Stimulated activated CD4-positive, alpha-beta T cell treated with anti-CD3 and anti-CD28 coated beads, Interleukin-12 subunit alpha, Interleukin-12 subunit beta, amount 100 ng/mL, for 4 hours (primary cell): ENCODE data around the gene NLRP4.
A peak's percentile ranks its signal among the peaks of the same experiment; 100 is the strongest.

Experiments used
- DNase-seq: peaks from one replicate; pipeline ENCODE4 v3.0.0-alpha.2; 2020

Gene NLRP4, protein sequence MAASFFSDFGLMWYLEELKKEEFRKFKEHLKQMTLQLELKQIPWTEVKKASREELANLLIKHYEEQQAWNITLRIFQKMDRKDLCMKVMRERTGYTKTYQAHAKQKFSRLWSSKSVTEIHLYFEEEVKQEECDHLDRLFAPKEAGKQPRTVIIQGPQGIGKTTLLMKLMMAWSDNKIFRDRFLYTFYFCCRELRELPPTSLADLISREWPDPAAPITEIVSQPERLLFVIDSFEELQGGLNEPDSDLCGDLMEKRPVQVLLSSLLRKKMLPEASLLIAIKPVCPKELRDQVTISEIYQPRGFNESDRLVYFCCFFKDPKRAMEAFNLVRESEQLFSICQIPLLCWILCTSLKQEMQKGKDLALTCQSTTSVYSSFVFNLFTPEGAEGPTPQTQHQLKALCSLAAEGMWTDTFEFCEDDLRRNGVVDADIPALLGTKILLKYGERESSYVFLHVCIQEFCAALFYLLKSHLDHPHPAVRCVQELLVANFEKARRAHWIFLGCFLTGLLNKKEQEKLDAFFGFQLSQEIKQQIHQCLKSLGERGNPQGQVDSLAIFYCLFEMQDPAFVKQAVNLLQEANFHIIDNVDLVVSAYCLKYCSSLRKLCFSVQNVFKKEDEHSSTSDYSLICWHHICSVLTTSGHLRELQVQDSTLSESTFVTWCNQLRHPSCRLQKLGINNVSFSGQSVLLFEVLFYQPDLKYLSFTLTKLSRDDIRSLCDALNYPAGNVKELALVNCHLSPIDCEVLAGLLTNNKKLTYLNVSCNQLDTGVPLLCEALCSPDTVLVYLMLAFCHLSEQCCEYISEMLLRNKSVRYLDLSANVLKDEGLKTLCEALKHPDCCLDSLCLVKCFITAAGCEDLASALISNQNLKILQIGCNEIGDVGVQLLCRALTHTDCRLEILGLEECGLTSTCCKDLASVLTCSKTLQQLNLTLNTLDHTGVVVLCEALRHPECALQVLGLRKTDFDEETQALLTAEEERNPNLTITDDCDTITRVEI

DNA sequence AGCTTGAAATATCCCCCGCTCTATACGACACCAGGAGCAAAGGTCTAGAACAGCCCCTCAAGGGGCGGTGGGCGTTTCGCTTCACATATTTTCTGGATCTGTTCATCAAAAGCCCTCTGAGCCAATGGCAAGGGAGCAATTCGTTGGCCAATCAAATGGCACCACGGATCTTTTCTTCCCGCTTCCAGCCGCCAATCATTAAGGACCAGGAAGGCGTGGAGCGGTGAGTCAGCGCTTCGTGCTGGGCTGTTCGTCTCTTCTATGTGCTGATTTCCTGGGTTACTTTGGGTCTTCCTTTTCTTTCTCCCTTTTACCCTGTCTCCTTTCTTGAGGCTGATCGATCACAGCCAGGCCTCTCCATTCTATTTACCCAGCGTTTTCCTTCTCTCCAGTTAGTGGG, at the start of gene NLRP4:
Gene NLRP4 (plus strand): TSS at position 201 of the 400 bp plus-strand sequence. CDS start 15,541 bp downstream, outside the sequence.
- DNase-seq, result no peak

DNA sequence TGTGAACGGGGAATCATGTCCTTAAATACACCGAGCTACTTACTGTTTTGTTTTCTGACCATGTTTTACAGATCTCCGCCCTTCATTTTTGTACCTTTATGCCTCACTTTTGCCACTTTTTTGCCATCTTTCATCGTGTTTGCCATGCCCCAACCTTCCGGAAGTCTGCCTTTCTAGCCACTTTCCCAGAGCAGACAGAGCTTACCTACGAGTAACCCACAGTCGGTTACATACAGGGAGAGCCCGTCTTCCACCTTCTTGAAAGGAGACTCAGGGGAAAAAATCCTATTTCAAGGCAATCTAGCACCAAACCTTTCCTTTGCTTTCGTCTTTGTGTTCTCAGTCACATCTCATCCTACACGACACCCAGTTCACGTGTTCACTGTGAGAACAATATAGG, 41.3 kb upstream of the NLRP4 start:
- no peak for DNase-seq

DNA sequence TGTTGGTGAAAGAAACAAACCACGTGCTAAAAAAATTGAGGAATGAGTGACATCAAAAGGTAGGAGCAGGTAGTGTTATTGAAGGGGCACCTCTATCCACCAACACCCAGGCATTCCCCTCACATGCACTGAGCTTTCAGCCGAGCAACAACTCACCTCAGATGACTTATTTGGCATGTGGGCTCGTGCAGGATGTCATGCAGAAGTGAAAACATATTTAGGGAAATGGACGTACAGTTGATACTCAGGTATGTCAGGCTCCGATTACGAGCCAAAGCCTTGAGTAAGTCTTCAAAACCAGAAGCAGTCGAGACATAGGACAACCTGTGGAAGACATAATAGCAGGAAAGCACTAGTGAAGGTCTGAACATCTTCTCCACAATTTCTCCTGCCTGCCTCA, 34.9 kb upstream of the NLRP4 start:
- no peak for DNase-seq

DNA sequence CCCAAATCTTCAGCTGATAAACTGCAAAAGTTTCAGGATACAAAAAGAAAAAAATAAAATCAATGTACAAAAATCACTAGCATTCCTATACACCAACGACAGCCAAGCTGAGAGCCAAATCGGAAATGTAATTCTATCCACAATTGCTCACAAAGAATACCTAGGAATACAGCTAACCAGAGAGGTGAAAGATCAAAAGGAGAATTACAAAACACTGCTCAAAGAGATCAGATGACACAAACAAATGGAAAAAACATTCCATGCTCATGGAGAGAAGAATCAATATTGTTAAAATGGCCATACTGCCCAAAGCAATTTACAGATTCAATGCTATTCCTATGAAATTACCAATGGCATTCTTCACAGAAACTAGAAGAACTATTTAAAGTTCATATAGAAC, 34.1 kb upstream of the NLRP4 start:
- DNase-seq, result no peak

DNA sequence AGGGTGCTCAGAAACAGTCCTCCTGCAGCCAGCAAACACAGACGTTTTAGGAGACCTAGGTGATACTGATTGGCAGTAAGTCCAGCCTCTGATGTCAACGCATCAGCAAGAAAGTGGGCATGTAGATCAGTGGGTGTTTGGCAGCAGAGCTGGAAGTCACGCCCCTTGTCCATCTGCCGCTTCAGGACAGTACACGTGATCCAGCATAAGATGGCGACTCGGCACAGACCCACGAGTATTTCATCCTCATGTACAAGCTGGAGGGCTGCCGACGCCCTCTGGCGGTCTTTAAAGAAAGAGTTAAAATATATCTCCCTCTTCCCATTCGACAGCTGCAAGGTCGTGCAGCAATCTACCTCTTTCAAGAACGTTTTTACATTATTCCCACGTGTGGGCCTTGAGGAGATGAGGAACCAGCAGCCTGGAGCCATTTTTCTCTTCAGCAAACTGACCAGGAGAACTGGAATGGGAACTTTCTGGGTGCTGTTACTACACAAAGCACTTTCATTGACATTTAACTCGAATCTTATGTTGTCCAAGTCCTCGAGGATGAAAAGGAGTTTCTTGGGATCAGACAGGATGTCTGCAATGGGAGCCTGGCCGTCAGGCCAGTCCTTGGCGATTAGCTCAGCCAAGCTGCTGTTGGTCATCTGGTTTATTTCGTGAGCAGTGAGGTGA, 26.8 kb upstream of the NLRP4 start:
- peak; percentile 11 for DNase-seq

DNA sequence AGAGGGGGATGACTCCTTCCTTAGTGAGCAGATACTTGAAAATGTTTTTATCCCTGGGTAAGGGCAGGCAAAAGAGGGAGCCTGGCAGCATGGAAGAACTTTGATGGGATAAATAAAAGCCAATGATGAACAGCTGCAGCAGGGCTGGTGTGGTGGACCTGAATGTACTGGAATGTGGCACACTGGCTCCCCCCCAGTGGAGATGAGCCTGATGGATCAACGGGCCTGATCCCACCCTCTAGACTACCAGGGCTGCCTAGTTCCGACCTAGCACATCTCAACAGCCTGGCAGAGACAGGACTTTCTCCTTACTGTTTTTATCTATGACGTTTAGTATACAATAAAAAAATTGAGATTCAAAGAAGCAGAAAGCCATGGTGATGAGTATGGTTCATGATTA, 25.0 kb upstream of the NLRP4 start:
- no peak for DNase-seq

DNA sequence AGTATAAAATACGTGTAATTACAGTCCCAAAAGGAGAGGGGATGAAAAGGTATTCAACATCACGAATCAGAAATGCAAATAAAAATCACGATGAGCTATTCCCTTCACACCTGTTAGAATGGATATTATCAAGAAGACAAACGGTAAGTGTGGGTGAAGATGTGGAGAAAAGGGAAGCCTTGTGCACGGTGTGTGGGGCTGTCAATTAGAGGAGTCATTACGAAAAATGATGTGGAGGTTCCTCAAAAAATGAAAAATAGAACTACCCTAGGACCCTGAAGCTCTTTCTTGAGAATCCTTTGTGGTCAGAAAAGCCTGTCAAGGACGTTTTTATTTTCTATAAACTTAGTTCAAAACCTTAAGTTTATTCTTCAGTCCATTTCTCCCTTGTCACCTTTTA, 23.9 kb upstream of the NLRP4 start:
- DNase-seq, result no peak

DNA sequence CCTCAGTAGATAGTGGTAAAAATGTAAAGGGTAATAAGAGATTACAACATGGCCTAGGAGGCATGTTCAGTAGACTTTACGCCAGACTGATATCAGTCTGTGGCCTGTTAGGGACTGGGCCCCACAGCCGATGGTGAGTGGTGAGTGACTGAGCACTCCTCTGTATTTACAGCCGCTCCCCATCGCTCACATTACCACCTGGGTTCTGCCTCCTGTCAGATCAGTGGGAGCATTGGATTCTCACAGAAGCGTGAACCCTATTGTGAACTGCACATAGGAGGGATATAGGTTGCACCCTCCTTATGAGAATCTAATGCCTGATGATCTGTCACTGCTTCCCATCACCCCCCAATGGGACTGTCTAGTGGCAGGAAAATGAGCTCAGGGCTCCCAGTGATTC, 22.4 kb upstream of the NLRP4 start:
- no peak for DNase-seq

DNA sequence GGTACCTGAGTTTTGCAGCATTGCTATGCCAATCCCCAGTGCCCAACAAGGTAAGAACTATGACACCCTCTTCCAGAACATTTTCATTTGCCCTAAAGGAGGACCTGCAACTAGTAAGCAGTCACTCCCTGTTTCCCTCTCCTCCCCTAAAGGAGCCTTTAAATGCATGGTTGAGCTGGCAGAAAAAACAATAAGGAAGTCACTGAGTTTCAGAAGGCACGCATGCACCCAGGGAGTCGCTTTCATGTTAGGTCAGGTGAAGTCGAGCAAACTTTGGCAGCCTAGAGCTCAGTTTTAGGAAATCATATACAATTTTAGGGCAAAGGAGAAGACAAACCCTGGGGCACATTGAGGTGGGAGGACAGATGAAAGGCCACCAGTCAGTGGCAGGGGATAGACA, 16.3 kb upstream of the NLRP4 start:
- no peak for DNase-seq

DNA sequence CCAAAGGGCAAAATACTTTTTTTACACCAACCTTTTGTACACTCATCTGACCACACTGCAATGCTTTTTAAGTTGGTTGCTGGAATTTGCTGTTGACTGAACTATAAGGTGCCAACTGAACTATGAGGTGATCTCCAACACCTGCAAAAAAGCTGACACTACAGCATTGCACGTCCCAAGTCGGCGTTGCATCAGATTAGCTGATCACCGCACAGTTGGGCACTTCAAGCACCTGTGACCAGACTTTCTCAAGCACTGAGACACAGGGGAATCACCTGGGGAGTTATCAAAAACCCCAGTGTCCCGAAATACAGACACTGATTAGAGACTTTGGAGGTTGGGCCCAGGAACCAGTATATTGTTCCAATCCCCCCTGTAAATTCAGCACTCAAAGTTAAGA, 5.7 kb upstream of the NLRP4 start:
- no peak for DNase-seq

DNA sequence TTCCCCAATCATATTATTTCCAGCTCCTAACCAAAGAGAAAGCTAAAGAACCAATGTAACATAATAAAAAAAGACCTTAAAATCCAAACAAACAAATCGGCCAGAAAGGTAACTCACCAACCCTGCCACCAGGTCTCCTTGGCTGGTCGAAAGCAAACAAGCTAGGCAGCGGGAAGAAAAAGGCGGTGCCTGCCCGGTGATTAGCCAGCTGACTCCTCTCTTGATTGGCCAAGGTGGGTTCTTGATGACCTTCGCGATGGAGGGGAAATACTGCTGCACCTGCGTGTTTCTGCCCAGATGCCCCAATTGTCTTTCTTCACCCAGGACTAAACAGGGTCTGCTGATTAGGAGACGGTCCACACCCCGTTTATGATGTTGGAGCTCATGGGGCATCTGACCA, 4.5 kb upstream of the NLRP4 start, which contains the start of gene NLRP11:
Gene NLRP11 (minus strand): TSS at position 154 of the 400 bp plus-strand sequence. CDS start 13,825 bp downstream, outside the sequence.
- no peak for DNase-seq

DNA sequence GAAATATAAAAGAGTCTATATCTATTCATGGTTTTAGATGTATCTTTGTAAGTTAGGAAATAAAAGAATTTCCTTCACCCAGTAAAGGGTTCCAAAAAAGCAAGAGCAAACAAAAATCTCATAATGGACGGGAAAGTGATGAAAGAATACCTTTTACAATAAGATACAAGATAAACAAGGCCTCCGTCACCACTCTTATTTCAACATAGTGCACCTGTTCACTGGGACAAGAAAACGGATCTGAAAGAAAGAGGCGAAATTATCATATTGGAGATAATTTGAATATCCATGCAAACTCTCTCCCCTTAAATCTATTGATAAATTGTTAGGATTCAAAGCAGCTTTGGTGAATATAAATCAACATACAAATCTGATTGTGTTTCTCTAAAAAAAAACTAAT, 3.7 kb upstream of the NLRP4 start:
- no peak for DNase-seq

DNA sequence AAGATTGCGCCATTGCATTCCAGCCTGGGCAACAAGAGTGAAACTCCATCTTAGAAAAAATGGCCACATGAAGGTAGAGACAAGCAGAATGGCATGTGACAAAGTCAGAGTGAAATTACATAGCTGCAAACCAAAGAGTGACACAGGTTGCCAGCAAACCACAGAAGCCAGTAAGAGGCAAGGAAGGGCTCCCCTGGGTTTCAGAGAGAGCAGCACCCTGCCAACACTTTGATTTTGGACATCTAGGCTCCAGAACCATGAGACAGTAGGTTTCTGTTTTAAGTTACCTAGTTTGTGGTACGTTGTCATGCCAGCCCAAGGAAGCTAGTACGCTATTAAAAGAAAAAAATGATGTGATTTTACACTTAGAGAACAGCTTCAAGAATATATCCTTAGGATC, 1.9 kb downstream of the NLRP4 start:
- no peak for DNase-seq

DNA sequence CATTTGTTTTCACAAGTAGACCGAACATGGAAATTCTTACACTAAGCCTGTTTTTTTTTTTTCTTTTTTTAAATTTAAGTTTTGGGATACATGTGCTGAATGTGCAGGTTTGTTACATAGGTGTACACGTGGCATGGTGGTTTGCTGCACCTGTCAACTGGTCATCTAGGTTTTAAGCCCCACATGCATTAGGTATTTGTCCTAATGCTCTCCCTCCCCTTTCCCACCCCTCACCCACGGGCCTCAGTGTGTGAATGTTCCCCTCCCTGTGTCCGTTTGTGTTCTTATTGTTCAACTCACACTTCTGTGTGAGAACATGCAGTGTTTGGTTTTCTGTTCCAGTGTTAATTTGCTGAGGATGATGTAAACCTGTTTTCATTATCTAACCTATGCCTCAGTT, 2.6 kb downstream of the NLRP4 start:
- no peak for DNase-seq

DNA sequence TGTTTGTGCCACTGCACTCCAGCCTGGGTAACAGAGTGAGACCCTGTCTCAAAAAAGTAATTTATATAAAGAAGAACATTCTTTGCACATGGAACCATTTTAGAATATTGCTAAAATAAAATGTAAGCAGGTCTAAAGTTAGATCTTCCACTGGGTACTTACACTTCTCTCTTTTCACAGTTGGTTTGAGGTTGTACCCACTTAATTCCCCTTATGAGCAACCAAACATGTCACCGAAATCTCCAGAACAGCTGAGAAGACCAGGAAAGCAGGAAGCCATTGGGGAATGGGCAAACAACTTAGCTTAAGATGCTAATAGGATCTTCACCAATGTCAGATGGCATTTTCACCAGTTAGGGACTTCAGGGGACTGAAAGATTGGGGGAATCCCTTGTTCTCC, 18.8 kb downstream of the NLRP4 start:
- no peak for DNase-seq

DNA sequence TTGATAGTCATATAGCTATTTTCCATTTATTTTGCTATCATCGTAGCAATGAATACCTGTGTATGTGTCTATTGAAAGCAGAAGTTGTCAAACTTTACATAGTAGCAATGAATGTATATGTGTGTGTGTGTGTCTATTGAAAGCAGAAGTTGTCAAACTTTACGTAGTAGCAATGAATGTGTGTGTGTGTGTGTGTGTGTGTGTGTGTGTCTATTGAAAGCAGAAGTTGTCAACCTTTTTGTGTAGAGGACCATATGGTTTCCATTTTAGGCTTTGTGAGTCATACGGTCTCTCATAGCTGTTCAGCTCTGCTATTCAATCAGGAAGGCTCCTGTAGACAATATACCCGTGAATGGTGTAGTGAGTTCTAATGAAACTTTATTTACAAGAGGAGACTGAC, 20.8 kb downstream of the NLRP4 start:
- no peak for DNase-seq

DNA sequence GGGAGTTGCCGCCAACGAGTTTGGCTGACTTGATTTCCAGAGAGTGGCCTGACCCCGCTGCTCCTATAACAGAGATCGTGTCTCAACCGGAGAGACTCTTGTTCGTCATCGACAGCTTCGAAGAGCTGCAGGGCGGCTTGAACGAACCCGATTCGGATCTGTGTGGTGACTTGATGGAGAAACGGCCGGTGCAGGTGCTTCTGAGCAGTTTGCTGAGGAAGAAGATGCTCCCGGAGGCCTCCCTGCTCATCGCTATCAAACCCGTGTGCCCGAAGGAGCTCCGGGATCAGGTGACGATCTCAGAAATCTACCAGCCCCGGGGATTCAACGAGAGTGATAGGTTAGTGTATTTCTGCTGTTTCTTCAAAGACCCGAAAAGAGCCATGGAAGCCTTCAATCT, 21.6 kb downstream of the NLRP4 start:
- no peak for DNase-seq

DNA sequence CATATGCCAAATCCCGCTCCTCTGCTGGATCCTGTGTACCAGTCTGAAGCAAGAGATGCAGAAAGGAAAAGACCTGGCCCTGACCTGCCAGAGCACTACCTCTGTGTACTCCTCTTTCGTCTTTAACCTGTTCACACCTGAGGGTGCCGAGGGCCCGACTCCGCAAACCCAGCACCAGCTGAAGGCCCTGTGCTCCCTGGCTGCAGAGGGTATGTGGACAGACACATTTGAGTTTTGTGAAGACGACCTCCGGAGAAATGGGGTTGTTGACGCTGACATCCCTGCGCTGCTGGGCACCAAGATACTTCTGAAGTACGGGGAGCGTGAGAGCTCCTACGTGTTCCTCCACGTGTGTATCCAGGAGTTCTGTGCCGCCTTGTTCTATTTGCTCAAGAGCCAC, 22.1 kb downstream of the NLRP4 start:
- no peak for DNase-seq

DNA sequence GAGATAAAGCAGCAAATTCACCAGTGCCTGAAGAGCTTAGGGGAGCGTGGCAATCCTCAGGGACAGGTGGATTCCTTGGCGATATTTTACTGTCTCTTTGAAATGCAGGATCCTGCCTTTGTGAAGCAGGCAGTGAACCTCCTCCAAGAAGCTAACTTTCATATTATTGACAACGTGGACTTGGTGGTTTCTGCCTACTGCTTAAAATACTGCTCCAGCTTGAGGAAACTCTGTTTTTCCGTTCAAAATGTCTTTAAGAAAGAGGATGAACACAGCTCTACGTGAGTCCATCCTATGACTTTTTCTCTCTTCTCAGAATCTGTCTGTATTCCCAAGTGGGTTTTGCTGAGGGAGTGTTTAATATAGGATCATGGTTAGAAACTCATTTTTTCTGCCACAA, 22.6 kb downstream of the NLRP4 start:
- no peak for DNase-seq

DNA sequence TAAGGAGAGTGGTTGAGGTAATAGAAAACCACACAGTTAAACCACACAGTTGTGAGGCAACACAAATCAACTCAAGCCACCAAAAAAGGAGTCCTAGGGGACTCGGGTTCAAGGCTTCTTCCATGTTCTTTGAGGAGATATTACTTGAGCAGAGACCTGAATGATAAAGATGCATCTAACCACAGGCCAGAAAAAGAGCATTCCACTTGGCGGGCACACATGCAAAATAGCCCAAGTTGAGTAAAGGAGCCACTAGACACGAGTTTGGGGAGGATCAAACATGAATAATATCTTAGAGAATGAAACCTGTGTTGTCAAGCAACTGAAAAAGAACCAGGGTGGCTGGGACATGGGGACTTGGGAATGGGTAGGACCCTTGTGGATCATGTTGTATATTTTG, 30.2 kb downstream of the NLRP4 start:
- no peak for DNase-seq

DNA sequence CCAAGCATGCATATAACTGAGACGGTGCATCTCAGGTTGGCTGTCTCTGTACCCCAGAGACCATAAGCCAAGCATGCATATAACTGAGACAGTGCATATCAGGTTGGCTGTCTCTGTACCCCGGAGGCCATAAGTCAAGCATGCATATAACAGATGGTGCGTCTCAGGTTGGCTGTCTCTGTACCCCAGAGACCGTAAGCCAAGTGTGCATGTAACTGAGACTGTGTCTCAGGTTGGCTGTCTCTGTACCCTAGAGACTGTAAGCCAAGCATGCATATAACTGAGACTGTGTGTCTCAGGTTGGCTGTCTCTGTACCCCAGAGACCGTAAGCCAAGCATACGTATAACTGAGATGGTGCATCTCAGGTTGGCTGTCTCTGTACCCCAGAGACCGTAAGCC, 30.8 kb downstream of the NLRP4 start:
- DNase-seq, result no peak

DNA sequence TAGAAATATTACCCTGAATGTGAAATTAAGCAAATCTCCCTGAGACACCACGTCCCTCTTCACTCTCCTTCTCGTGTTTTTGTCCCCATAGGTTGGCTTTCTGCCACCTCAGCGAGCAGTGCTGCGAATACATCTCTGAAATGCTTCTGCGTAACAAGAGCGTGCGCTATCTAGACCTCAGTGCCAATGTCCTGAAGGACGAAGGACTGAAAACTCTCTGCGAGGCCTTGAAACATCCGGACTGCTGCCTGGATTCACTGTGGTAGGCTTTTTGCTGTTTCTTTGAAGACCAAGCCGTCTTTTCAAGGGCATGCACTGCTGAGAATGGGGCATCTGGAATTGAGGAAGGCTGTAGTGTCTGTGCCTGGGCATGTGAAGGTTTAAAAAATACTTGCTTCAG, 34.4 kb downstream of the NLRP4 start:
- DNase-seq, result no peak

DNA sequence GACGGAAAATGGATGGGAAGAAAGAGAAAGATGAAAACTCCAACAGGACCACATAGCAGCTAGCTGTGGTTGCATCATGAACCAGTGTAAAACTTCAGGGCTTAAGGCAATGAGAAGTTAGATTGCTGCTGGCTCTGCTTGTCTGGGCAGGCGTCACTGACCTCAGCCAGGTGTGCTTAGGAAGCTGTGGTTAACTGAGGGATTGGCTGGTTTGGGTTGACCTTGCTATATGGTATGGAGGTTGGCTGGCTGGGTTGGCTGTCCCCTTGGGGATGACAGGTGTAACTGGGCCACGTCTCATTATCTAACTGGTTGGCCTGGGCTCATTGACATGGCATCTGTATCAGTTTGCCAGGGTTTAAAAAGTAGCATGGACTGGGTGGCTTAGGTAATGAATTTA, 40.9 kb downstream of the NLRP4 start:
- DNase-seq, result no peak
